ENCODE data around the gene UNC50.

GRCh38 chr2:98559581-98559980, 48.8 kb upstream of the UNC50 start:
- no peak for TF ChIP-seq CTCF (IDR thresholded peaks at IDR 0.05)
- no peak for TF ChIP-seq POLR2A (IDR thresholded peaks at IDR 0.05)
